WI38 (cell line): ENCODE measurements around the gene MFNG.

Experiments
- H3K4me3 ChIP-seq: 2 replicates; pipeline ENCODE4 v1.5.1; 2011; ENCODE audit warnings: low read depth, mild to moderate bottlenecking, control low read depth, low read length
- TF ChIP-seq, protein P1 (sequence below): IDR thresholded peaks from 2 replicates; pipeline ENCODE4 v1.5.1; 2012; ENCODE audit warnings: low read depth, mild to moderate bottlenecking, control low read depth, low read length

MFNG gene

DNA sequence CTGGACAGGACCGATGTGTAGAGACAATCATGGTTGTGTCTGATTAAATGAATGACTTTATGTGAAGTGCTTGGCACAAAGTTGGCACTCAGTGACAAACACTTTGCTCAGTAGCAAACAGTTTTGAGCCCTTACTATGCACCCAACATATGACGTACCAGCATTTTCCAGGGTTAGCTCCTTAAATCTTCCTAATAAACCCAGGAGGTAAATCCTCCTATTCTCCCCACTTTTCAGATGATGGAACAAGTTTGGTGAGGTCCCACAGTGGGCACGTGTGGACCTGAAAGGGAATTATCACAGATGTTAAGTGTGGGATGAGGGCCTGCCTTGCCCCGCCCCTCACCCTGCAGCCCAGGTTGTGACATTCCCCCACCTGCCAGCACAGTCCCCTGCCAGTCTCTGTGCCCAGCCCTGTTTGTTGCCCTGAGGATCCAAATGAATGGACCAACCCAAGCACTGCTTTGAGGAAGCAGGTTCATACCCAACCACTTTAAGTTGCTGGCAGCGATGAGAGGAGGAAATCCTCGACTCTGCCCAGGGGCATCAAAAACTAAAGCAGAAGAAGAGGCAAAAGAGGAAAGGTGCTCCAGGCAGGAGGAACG is 39.7 kb upstream of the MFNG start:
- TF ChIP-seq, protein P1, sequence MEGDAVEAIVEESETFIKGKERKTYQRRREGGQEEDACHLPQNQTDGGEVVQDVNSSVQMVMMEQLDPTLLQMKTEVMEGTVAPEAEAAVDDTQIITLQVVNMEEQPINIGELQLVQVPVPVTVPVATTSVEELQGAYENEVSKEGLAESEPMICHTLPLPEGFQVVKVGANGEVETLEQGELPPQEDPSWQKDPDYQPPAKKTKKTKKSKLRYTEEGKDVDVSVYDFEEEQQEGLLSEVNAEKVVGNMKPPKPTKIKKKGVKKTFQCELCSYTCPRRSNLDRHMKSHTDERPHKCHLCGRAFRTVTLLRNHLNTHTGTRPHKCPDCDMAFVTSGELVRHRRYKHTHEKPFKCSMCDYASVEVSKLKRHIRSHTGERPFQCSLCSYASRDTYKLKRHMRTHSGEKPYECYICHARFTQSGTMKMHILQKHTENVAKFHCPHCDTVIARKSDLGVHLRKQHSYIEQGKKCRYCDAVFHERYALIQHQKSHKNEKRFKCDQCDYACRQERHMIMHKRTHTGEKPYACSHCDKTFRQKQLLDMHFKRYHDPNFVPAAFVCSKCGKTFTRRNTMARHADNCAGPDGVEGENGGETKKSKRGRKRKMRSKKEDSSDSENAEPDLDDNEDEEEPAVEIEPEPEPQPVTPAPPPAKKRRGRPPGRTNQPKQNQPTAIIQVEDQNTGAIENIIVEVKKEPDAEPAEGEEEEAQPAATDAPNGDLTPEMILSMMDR = no peak

DNA sequence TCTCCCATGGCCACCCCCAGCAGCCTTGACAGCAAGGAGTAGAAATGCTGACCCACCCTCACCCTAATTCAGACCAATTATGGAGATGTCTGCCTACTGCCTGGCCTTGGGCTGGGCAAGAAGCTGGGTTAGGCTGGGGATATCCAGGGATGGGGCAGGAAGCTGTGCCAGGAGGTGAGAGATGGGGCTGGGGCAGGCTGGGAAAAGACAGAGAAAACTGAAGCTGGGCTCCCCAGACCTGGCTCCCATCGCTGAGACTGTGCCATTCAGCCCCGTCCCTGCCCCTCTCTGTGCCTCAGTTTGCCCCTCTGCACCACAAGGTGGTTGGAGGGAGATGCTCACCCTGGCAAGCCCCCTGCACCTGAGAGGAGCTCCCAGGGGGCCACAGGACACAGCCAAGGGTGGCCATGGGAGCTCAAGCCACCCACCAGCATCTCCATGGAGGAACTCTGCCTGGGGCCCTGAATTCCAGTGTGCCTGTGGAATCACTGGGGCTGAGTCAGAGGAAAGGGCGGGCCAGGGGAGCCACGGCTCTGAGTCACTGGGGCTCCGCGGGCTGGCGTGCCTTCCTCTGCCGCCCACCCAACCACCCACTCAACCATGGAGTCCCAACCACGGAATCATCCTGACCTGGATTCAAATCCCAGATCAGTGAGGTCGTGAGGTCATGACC is 39.0 kb upstream of the MFNG start:
- H3K4me3 ChIP-seq = no peak overlapping the region
- TF ChIP-seq, protein P1 = no peak

More for the DNA sequence above, 39.7 kb upstream of the MFNG start:
- no peak overlapping the region for H3K4me3 ChIP-seq

DNA sequence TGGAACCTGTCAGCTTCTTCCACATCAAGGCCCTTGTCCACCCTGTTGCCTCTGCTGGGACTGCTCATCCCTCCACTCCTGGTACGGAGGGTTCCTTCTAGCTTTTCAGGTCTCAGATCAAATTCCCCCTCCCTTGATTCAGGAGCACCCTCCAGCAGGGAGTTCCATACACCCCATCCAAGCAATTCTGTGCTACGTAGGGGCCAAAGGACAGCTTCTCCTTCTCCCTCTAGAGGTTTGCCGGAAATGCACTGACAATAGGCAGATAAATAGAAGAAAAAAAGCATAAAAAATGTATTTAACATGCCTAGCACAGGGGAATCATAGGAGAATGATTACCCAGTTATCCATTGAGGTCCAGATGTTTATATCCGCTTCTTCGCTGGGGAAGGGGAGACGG is 36.3 kb upstream of the MFNG start:
- H3K4me3 ChIP-seq = no peak overlapping the region
- TF ChIP-seq, protein P1 = no peak

DNA sequence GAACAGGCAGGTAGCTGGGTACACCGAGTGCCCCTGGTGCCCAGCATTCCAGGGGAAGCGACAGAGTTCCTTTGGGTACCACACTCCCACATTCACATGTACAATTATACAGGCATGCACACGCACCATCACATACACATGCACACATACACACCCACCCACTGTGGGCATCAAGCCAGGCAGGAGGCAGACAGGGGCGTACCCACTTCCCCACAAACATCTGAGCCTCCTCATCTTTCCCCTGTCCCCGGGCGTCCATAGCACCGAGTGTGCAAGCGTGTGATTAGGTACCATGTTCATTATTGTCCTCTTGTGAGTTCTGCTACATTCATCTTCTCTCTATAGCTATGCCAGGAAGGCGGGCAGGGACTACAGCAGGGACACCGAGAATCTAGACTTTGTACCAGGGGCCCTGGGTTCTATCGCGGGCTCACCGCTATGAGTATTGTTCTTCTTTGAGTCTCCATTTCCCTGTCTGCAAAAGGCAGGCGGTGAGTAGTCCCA is 35.1 kb upstream of the MFNG start:
- no peak overlapping the region for H3K4me3 ChIP-seq
- TF ChIP-seq, protein P1 = no peak

DNA sequence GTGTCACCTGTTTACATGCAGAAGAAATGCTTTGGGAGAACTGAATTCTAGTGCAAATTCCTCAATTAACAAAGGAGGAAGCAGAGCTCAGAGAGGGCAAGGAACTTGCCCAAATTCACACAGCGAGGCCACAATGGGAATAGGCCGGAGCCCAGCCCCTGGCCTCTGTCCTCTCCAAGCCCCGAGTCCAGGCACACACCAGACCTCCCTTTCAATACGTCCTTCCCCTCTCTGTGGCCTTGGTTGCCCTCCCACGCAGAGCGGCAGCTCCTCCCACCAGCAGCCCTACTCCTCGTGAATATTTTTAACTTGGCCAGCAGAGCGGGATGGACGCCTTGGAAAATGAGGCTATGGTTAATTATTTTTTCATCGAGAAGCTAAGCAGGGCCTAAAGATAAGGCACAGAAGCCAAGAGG is 34.6 kb upstream of the MFNG start:
- TF ChIP-seq, protein P1 = no peak
- no peak overlapping the region for H3K4me3 ChIP-seq

DNA sequence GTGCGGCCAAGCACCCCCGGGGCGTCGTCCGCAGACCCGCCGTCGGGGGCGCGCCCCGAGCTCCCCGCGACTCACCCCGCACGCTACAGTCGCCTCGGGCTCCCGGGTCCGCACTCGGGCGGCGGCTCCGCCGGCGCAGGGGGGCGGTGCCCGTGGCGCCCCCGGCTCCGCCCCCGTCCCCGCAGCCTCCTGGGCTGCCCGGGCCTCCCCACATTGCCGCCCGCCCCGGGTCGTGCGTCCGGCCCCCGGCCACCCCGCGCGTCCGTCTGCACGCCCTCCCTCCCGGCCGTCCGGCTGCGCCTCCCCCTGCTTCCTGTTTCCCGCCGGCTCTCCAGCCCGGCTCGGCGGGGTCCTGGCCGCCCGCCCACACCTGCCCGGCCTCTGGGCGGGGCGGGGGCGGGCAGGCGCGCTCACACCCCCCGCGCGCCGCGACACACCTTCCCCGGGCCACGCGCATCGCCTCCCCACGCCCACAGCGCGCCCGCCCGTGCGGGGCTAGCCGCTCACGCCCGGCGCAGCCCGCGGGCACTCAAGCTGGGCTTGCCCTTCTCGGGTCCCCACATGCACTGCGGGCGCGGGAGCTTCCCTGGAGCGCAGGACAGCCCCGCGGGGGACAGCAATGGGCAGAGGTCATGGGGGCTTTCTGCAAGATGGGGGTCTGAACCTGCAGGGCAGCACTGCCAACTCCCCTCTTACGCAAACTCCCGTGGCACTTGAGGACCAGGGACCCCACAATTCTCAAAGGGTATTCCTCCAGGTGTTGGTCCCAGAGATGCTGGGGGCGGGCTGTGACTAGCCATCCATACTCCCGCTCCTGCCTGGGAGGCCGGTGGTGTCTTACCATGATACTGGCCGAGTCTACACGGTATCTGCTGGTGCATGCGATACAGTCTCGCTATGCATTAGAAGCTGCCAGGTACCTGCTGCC is 33.3 kb upstream of the MFNG start, which contains the start of gene CARD10:
CARD10 (minus strand) TSS at position 148 of the 928 bp plus-strand sequence. CDS start 215 bp downstream, outside the sequence.
- H3K4me3 ChIP-seq = peak within 1 kb of the TSS; percentile 70
- TF ChIP-seq, protein P1 = no peak
